T-cell (primary cell): ENCODE results near the gene NPIPA1. TPM values are rescaled to one million over a fixed set of nuclear protein-coding genes. Genes with fewer than 3 reads are reported as not detected.
"Not testable (repeated sequence)": the region's sequence is repeated elsewhere in the genome, so short reads cannot be mapped to it uniquely, and the experiment has no call there.

Source experiments
- ATAC-seq, 4 experiments: fragments of 200-7000 bp in 3 of 4; fragments of 150-1000 bp in 1 of 4; cut with Tn5 transposase; replicated peaks in 1 of 4; 1 replicate in 3 of 4; 2 replicates in 1 of 4; pipeline ENCODE4 v1.10.0; 2021; ENCODE audit warnings: moderate library complexity in 3 of 4, mild to moderate bottlenecking in 2 of 4, moderate number of reproducible peaks in 1 of 4
- CTCF ChIA-PET, 2 donors: fragments of 300-600 bp; sonication (Branson Sonifier 250); formaldehyde crosslinking; loops; one replicate each; lab custom pipeline; 2022; ENCODE audit warnings: antibody characterized with exemption in 2 of 2; lab: Charles Lee
- POLR2A ChIA-PET, 2 donors: fragments of 300-600 bp; sonication (Branson Sonifier 250); formaldehyde crosslinking; loops; one replicate each; lab custom pipeline; 2022; ENCODE audit warnings: antibody characterized with exemption in 2 of 2; lab: Charles Lee
- DNase-seq, 35 experiments: peaks; one replicate each; pipeline versions ENCODE4 v3.0.0 to v3.0.0-alpha.2; 2013 to 2023
- H3K27ac ChIP-seq: one replicate; pipeline ENCODE4 v1.5.1; 2013; ENCODE audit warnings: low read length
- H3K27me3 ChIP-seq, 2 experiments: replicated peaks in 1 of 2; 1 replicate in 1 of 2; 2 replicates in 1 of 2; pipeline versions ENCODE4 v1.6.1 to v1.7.0; 2013; ENCODE audit warnings: low read length in 1 of 2, mixed read lengths in 1 of 2; ENCODE audit not compliant: control insufficient read depth in 2 of 2, insufficient read depth in 2 of 2; ENCODE audit errors: extremely low read depth in 1 of 2
- H3K36me3 ChIP-seq, 2 donors: 1 replicate in 1 of 2; 2 replicates in 1 of 2; pipeline versions ENCODE4 v1.6.1 to v1.7.0; 2013; ENCODE audit warnings: low read length in 1 of 2; ENCODE audit not compliant: control insufficient read depth in 2 of 2, insufficient read depth in 1 of 2; ENCODE audit errors: extremely low read depth in 1 of 2
- H3K4me1 ChIP-seq, 2 experiments: 1 replicate in 1 of 2; 2 replicates in 1 of 2; pipeline versions ENCODE4 v1.6.1 to v1.7.0; 2013; ENCODE audit warnings: low read length in 2 of 2, mixed read lengths in 1 of 2; ENCODE audit not compliant: insufficient read depth in 2 of 2, control insufficient read depth in 1 of 2; ENCODE audit errors: extremely low read depth in 1 of 2
- H3K4me3 ChIP-seq, 2 donors: 1 replicate in 1 of 2; 2 replicates in 1 of 2; pipeline versions ENCODE4 v1.5.1 to v1.7.0; 2013; ENCODE audit warnings: mild to moderate bottlenecking in 2 of 2, low read length in 1 of 2, moderate library complexity in 1 of 2; ENCODE audit not compliant: control insufficient read depth in 1 of 2; ENCODE audit errors: extremely low read depth in 1 of 2
- H3K9me3 ChIP-seq: 2 replicates; pipeline ENCODE4 v1.7.0; 2013
- H3K27ac Mint-ChIP-seq, 2 donors: one replicate each; pipeline ENCODE4 v1.8.0; 2020 to 2021; ENCODE audit warnings: mild to moderate bottlenecking in 2 of 2, mixed read lengths in 2 of 2
- H3K27me3 Mint-ChIP-seq, 2 donors: one replicate each; pipeline ENCODE4 v1.8.0; 2021 to 2022; ENCODE audit warnings: mixed read lengths in 2 of 2
- H3K36me3 Mint-ChIP-seq: one replicate; pipeline ENCODE4 v1.8.0; 2021; ENCODE audit warnings: mixed read lengths
- H3K4me1 Mint-ChIP-seq, 3 donors: one replicate each; pipeline ENCODE4 v1.8.0; 2020 to 2022; ENCODE audit warnings: mixed read lengths in 3 of 3, mild to moderate bottlenecking in 1 of 3
- H3K4me3 Mint-ChIP-seq, 3 donors: one replicate each; pipeline ENCODE4 v1.8.0; 2020 to 2022; ENCODE audit warnings: mild to moderate bottlenecking in 3 of 3, mixed read lengths in 3 of 3, moderate library complexity in 3 of 3
- H3K9me3 Mint-ChIP-seq, 3 donors: one replicate each; pipeline ENCODE4 v1.8.0; 2020 to 2022; ENCODE audit warnings: mixed read lengths in 3 of 3
- WGBS: methylation state at CpG from one replicate; pipeline ENCODE4 v1.1.5; 2013; ENCODE audit warnings: missing lambda C conversion rate; ENCODE audit not compliant: insufficient coverage; 5-methylcytosine and 5-hydroxymethylcytosine counted together
- total RNA-seq, 35 experiments: library from RNA in 6 of 35; stranded (reverse) in 6 of 35; fragments of 120-200 nt in 1 of 35; gene quantifications; one replicate each; pipeline versions ENCODE4 v1.2.1 to v1.2.4 and lab custom pipeline; 2013 to 2026

Gene NPIPA1
- total RNA-seq, 5 donors from 2014 or later (not counting 1 experiment from before 2014, with no cell fraction given), result 116 to 163 (median 134) TPM

DNA sequence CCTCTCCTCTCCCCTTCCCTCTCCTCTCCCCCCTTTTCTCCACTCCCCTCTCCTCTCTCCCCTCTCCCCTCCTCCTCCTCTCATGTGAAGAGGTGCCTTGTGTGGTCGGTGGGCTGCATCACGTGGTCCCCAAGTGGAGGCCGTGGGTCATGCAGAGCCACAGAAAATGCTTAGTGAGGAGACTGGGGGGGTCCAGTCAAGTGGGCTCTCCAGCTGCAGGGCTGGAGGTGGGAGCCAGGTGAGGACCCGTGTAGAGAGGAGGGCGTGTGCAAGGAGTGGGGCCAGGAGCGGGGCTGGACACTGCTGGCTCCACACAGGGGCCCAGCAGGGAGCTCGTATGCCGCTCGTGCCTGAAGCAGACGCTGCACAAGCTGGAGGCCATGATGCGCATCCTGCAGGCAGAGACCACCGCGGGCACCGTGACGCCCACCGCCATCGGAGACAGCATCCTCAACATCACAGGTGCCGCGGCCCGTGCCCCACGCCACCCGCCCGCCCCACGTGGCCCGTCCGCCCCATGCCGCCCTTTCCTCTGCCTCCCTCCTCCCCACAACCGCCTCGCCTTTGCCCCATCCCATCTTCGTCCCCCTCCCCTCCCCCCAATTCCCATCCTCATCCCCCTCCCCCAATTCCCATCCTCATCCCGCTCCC, 9.1 kb upstream of the NPIPA1 start:
- H3K27me3 Mint-ChIP-seq, H3K4me1 Mint-ChIP-seq, H3K4me3 ChIP-seq, H3K4me3 Mint-ChIP-seq, CTCF ChIA-PET, H3K36me3 ChIP-seq, POLR2A ChIA-PET, H3K9me3 ChIP-seq, H3K4me1 ChIP-seq, H3K27me3 ChIP-seq, H3K36me3 Mint-ChIP-seq, H3K27ac ChIP-seq, H3K9me3 Mint-ChIP-seq: not testable (repeated sequence)
- no CpG with 5 or more reads among the region's 31 CpGs for WGBS
- peak in 3 of 35 experiments; percentile 3 to 7 (median 4) for DNase-seq
- ATAC-seq, result peak in 1 of 4 experiments; percentile 18
- H3K27ac Mint-ChIP-seq, result peak overlapping the region in 1 of 2 donors; percentile 68

- not testable (repeated sequence) for H3K27me3 ChIP-seq
Measured at GRCh38 chr16:14929176-14929575, 8.1 kb upstream of the NPIPA1 start.

GRCh38 chr16:14930246-14930645, 7.0 kb upstream of the NPIPA1 start:
- POLR2A ChIA-PET, H3K27ac ChIP-seq, H3K9me3 Mint-ChIP-seq, H3K4me1 ChIP-seq, H3K4me3 Mint-ChIP-seq, H3K27me3 ChIP-seq, H3K4me1 Mint-ChIP-seq, H3K4me3 ChIP-seq, H3K27me3 Mint-ChIP-seq, CTCF ChIA-PET, H3K36me3 ChIP-seq, ATAC-seq, DNase-seq, H3K9me3 ChIP-seq, H3K27ac Mint-ChIP-seq, H3K36me3 Mint-ChIP-seq: not testable (repeated sequence)
- WGBS, result no CpG with 5 or more reads among the region's 25 CpGs

More at GRCh38 chr16:14929176-14929575, 8.1 kb upstream of the NPIPA1 start:
- H3K27ac ChIP-seq, H3K36me3 Mint-ChIP-seq, H3K27ac Mint-ChIP-seq, H3K27me3 Mint-ChIP-seq, H3K4me3 Mint-ChIP-seq, H3K36me3 ChIP-seq, H3K9me3 ChIP-seq, H3K4me1 Mint-ChIP-seq, POLR2A ChIA-PET, H3K4me1 ChIP-seq, CTCF ChIA-PET, ATAC-seq, DNase-seq, H3K9me3 Mint-ChIP-seq, H3K4me3 ChIP-seq: not testable (repeated sequence)
- no CpG with 5 or more reads among the region's 26 CpGs for WGBS

DNA sequence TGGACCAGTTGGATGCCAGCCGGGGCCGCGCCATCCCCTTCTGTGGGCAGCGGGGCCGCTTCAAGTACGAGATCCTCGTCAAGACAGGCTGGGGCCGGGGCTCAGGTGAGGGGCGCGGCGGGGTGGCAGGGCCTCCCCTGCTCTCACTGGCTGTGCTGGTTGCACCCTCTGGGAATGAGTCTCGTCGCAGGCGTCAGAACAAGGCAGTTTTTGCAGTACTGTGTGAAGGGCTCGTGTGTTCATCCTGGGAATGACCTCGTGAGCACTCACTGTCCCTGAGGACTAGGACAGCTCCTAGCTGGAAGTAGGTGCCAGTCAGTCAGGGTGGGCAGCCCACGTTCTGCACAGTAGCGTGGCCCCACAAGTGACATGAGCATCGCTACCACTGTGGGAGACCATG, 6.3 kb upstream of the NPIPA1 start:
- H3K4me1 Mint-ChIP-seq, H3K27ac ChIP-seq, H3K4me3 Mint-ChIP-seq, POLR2A ChIA-PET, H3K4me3 ChIP-seq, H3K36me3 Mint-ChIP-seq, CTCF ChIA-PET, H3K27me3 Mint-ChIP-seq, H3K9me3 Mint-ChIP-seq, H3K4me1 ChIP-seq, H3K27me3 ChIP-seq, H3K9me3 ChIP-seq, H3K36me3 ChIP-seq, DNase-seq, H3K27ac Mint-ChIP-seq, ATAC-seq: not testable (repeated sequence)
- WGBS, result no CpG with 5 or more reads among the region's 19 CpGs

GRCh38 chr16:14932581-14933375, 4.5 kb upstream of the NPIPA1 start:
- H3K4me1 ChIP-seq, CTCF ChIA-PET, H3K27me3 ChIP-seq, POLR2A ChIA-PET, H3K4me1 Mint-ChIP-seq, DNase-seq, H3K36me3 Mint-ChIP-seq, H3K36me3 ChIP-seq, H3K9me3 ChIP-seq, H3K27ac ChIP-seq, H3K4me3 Mint-ChIP-seq, H3K4me3 ChIP-seq, H3K27me3 Mint-ChIP-seq, ATAC-seq, H3K27ac Mint-ChIP-seq, H3K9me3 Mint-ChIP-seq: not testable (repeated sequence)
- WGBS, result no CpG with 5 or more reads among the region's 47 CpGs

- H3K9me3 ChIP-seq, H3K4me3 ChIP-seq, H3K4me1 Mint-ChIP-seq, H3K27me3 ChIP-seq, H3K36me3 Mint-ChIP-seq, POLR2A ChIA-PET, ATAC-seq, H3K27ac Mint-ChIP-seq, H3K27me3 Mint-ChIP-seq, H3K4me3 Mint-ChIP-seq, CTCF ChIA-PET, H3K9me3 Mint-ChIP-seq, H3K27ac ChIP-seq, H3K36me3 ChIP-seq, H3K4me1 ChIP-seq, DNase-seq: not testable (repeated sequence)
- no CpG with 5 or more reads among the region's 9 CpGs for whole genome bisulfite sequencing
Measured at GRCh38 chr16:14937994-14938393, 751 bp downstream of the NPIPA1 start.
